Neural progenitor cell (in vitro differentiated cells): ENCODE results near the gene USP27X. TPM values are rescaled to one million over a fixed set of nuclear protein-coding genes. Genes with fewer than 3 reads are reported as not detected.
A peak's percentile ranks its signal among the peaks of the same experiment; 100 is the strongest.

Experiments used
- DNase-seq: peaks from one replicate; pipeline ENCODE4 v3.0.0-alpha.2; 2016; ENCODE audit warnings: low spot score
- H2AFZ ChIP-seq: fragments of 200-600 bp; sonication (generic); replicated peaks from 2 replicates; pipeline ENCODE4 v1.6.1; 2016; ENCODE audit warnings: antibody characterized with exemption
- H3F3A ChIP-seq: fragments of 200-600 bp; sonication (generic); 2 replicates; pipeline ENCODE4 v1.6.1; 2016; ENCODE audit warnings: antibody characterized with exemption, low read depth
- H3K27ac ChIP-seq: fragments of 200-600 bp; sonication (generic); 2 replicates; pipeline ENCODE4 v1.5.1; 2016; ENCODE audit warnings: mild to moderate bottlenecking
- H3K27me3 ChIP-seq: fragments of 200-600 bp; sonication (generic); 2 replicates; pipeline ENCODE4 v1.6.1; 2016; ENCODE audit warnings: mild to moderate bottlenecking, moderate library complexity
- H3K36me3 ChIP-seq: fragments of 200-600 bp; sonication (generic); 2 replicates; pipeline ENCODE4 v1.5.1; 2016
- H3K4me1 ChIP-seq: fragments of 200-600 bp; sonication (generic); 2 replicates; pipeline ENCODE4 v1.6.1; 2016; ENCODE audit warnings: mixed run types
- H3K4me2 ChIP-seq: fragments of 200-600 bp; sonication (generic); 2 replicates; pipeline ENCODE4 v1.6.1; 2016
- H3K4me3 ChIP-seq: fragments of 200-600 bp; sonication (generic); 2 replicates; pipeline ENCODE4 v1.5.1; 2016
- H3K79me2 ChIP-seq: fragments of 200-600 bp; sonication (generic); 2 replicates; pipeline ENCODE4 v1.6.1; 2016; ENCODE audit warnings: low read depth
- H3K9ac ChIP-seq: fragments of 200-600 bp; sonication (generic); 2 replicates; pipeline ENCODE4 v1.6.1; 2016
- H3K9me3 ChIP-seq: fragments of 200-600 bp; sonication (generic); 2 replicates; pipeline ENCODE4 v1.5.1; 2016; ENCODE audit warnings: low read depth
- H4K20me1 ChIP-seq: fragments of 200-600 bp; sonication (generic); 2 replicates; pipeline ENCODE4 v1.6.1; 2016; ENCODE audit warnings: low read depth
- H3K27ac Mint-ChIP-seq: 3 replicates; pipeline ENCODE4 v1.8.0; 2021; ENCODE audit warnings: mixed read lengths
- H3K27me3 Mint-ChIP-seq: 2 replicates; pipeline ENCODE4 v1.8.0; 2022; ENCODE audit warnings: low read depth, mild to moderate bottlenecking, inconsistent platforms, moderate library complexity, mixed read lengths; ENCODE audit not compliant: insufficient read depth
- H3K36me3 Mint-ChIP-seq: 3 replicates; pipeline ENCODE4 v1.8.0; 2021; ENCODE audit warnings: mixed read lengths
- H3K4me1 Mint-ChIP-seq: 3 replicates; pipeline ENCODE4 v1.8.0; 2021; ENCODE audit warnings: mixed read lengths
- H3K4me3 Mint-ChIP-seq: 3 replicates; pipeline ENCODE4 v1.8.0; 2021; ENCODE audit warnings: mild to moderate bottlenecking, moderate library complexity, mixed read lengths
- H3K9me3 Mint-ChIP-seq: 3 replicates; pipeline ENCODE4 v1.8.0; 2020; ENCODE audit warnings: mixed read lengths
- EZH2 ChIP-seq: fragments of 200-600 bp; sonication (generic); IDR thresholded peaks from 2 replicates; pipeline ENCODE4 v1.6.1; 2017; ENCODE audit warnings: antibody characterized with exemption, mild to moderate bottlenecking, moderate library complexity
- EZH2phosphoT487 ChIP-seq: fragments of 200-600 bp; sonication (generic); IDR thresholded peaks from 2 replicates; pipeline ENCODE4 v1.6.1; 2017; ENCODE audit warnings: antibody characterized with exemption
- total RNA-seq: library from RNA; depleted of rRNA; stranded (reverse); fragments of >200 nt; gene quantifications from 2 replicates; pipeline ENCODE4 v1.2.3, GENCODE V29; 2015; ENCODE audit warnings: low replicate concordance
- TF ChIP-seq, protein P1 (sequence below): fragments of 200-600 bp; sonication (generic); IDR thresholded peaks from 2 replicates; pipeline ENCODE4 v1.5.1; 2017; ENCODE audit warnings: antibody characterized with exemption, mild to moderate bottlenecking

USP27X gene
- total RNA-seq, 1 donor from 2014 or later = 4.2 TPM

DNA sequence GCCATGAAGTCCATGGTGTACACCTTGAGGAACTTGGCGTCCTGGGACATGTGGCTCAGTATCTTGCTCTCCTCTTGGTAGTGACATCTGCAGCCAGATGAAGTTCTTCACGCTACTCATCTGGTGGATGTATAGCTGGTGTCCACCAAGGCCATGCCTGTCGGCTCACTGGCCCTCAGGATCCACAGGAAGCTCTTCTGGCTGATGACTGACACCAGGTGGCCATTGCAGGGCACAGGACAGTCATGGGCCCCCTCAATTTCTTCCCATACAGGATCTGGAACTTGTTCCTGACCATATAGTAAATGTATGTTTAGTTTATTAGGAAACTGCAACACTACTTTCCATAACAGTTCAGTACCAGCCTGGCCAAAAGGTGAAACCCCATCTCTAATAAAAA, 32.8 kb downstream of the USP27X start:
- no peaks in the 10 kb centered on the region for H3K4me1 Mint-ChIP-seq
- Histone ChIP-seq H3K9ac (no peak overlapping the region), H3K4me2 (no peak overlapping the region), H3K4me3 (no peak overlapping the region), H3K79me2 (no peaks in the 10 kb centered on the region), H3K4me1 (no peaks in the 10 kb centered on the region), H3K9me3 (no peaks in the 10 kb centered on the region), H4K20me1 (no peaks in the 10 kb centered on the region), H2AFZ (no peak overlapping the region), H3K27ac (no peak overlapping the region), H3K36me3 (no peaks in the 10 kb centered on the region), H3K27me3 (no peaks in the 10 kb centered on the region), H3F3A (no peaks in the 10 kb centered on the region)
- no peak for TF ChIP-seq EZH2phosphoT487
- no peak for TF ChIP-seq EZH2
- TF ChIP-seq, protein P1, sequence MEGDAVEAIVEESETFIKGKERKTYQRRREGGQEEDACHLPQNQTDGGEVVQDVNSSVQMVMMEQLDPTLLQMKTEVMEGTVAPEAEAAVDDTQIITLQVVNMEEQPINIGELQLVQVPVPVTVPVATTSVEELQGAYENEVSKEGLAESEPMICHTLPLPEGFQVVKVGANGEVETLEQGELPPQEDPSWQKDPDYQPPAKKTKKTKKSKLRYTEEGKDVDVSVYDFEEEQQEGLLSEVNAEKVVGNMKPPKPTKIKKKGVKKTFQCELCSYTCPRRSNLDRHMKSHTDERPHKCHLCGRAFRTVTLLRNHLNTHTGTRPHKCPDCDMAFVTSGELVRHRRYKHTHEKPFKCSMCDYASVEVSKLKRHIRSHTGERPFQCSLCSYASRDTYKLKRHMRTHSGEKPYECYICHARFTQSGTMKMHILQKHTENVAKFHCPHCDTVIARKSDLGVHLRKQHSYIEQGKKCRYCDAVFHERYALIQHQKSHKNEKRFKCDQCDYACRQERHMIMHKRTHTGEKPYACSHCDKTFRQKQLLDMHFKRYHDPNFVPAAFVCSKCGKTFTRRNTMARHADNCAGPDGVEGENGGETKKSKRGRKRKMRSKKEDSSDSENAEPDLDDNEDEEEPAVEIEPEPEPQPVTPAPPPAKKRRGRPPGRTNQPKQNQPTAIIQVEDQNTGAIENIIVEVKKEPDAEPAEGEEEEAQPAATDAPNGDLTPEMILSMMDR = no peak
- no peaks in the 10 kb centered on the region for H3K27me3 Mint-ChIP-seq
- no peak for DNase-seq
- no peaks in the 10 kb centered on the region for H3K36me3 Mint-ChIP-seq
- no peak overlapping the region for H3K4me3 Mint-ChIP-seq
- H3K9me3 Mint-ChIP-seq = peaks cover 3% of the 10 kb centered on the region
- H3K27ac Mint-ChIP-seq = no peak overlapping the region

DNA sequence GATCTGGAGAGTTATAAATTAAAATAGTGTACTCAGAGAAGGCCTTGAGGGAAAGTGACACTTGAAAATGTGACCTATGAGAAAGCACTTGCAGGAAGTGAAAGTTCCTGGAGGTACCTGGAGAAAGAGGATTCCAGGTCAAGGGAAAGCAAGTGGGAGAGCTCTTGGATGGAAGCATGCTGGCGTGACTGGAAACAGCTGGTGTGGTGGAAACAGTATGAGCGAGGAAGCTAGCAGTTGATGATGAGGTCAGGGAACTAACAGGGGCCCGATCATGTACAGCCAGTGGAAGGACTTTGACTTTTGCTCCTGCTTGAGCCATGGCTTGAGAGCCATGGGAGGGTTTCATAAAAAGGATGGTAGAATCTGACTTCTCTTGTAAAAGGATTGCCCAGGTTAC, 33.6 kb downstream of the USP27X start:
- DNase-seq = no peak
- Mint-ChIP-seq H3K9me3 (peaks cover 3% of the 10 kb centered on the region), H3K4me3 (no peak overlapping the region), H3K27me3 (no peaks in the 10 kb centered on the region), H3K36me3 (no peaks in the 10 kb centered on the region), H3K4me1 (no peaks in the 10 kb centered on the region), H3K27ac (no peak overlapping the region)
- TF ChIP-seq, protein P1 = no peak
- no peak for TF ChIP-seq EZH2
- TF ChIP-seq EZH2phosphoT487 = no peak
- Histone ChIP-seq H3K27ac (no peak overlapping the region), H3K9ac (no peak overlapping the region), H3K4me1 (no peaks in the 10 kb centered on the region), H3K79me2 (no peaks in the 10 kb centered on the region), H4K20me1 (no peaks in the 10 kb centered on the region), H3K27me3 (no peaks in the 10 kb centered on the region), H3F3A (no peaks in the 10 kb centered on the region), H3K4me3 (no peak overlapping the region), H2AFZ (no peak overlapping the region), H3K4me2 (no peak overlapping the region), H3K9me3 (no peaks in the 10 kb centered on the region), H3K36me3 (no peaks in the 10 kb centered on the region)

DNA sequence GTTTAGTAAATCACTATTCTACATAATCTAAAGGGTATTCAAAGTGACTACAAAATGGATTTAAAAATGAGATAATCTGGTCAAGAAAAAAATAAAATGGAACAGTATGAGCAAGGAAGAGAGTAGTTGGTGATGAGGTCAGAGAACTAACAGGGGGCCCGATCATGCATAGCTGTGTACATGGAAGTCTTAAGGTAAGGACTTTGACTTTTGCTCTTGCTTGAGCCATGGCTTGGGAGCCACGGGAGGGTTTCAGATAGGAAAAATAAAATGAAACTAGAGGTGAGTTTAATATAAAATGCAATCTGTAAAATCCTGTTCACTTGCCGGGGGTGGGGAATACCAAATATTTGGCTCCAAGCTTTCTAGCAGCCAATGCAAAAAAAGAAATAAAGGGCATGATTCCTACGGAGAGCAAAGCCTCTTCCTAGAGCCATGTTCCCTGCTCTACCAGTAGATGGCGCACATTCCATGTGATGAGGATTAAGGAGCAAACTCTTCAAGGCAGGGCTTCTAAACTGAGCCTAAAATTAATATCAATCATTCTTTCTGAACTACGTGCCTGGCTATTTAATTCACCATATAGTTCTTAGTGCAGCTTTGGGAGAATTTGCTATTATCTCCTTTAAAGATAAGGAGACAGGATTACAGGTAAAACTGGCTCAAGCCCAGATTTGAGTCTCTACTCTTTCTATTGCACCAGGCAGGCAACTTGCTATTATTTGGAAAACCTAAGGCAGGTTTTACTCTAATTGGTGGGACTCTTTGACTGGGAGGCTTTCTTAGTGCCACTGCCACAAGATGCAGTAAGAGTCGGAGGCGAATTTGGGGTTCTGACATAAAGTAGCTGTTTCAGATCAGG, 36.3 kb downstream of the USP27X start:
- no peaks in the 10 kb centered on the region for H3K27me3 ChIP-seq
- no peak overlapping the region for H3K27ac ChIP-seq
- no peak overlapping the region for H3K27ac Mint-ChIP-seq
- H3K36me3 Mint-ChIP-seq = no peaks in the 10 kb centered on the region
- H3K9me3 Mint-ChIP-seq = no peaks in the 10 kb centered on the region
- H2AFZ ChIP-seq = no peak overlapping the region
- no peak overlapping the region for H3K4me3 ChIP-seq
- no peak overlapping the region for H3K4me3 Mint-ChIP-seq
- no peaks in the 10 kb centered on the region for H3K36me3 ChIP-seq
- peak; percentile 61 for DNase-seq
- H3K4me2 ChIP-seq = no peak overlapping the region
- H3K4me1 ChIP-seq = no peaks in the 10 kb centered on the region
- no peak for TF ChIP-seq EZH2
- TF ChIP-seq, protein P1 = peak; percentile 83
- H3F3A ChIP-seq = no peaks in the 10 kb centered on the region
- H3K9ac ChIP-seq = no peak overlapping the region
- H3K4me1 Mint-ChIP-seq = peaks cover 3% of the 10 kb centered on the region
- H4K20me1 ChIP-seq = no peaks in the 10 kb centered on the region
- H3K27me3 Mint-ChIP-seq = peaks cover 5% of the 10 kb centered on the region
- no peaks in the 10 kb centered on the region for H3K9me3 ChIP-seq
- no peaks in the 10 kb centered on the region for H3K79me2 ChIP-seq
